Mesenchymal stem cell (in vitro differentiated cells and primary cell): Measurements from ENCODE around the gene CCL5.

Experiments
- DNase-seq: peaks from one replicate; pipeline ENCODE4 v3.0.0-alpha.2; 2013
- H2AFZ ChIP-seq: one replicate; pipeline ENCODE4 v1.6.1; 2013; ENCODE audit warnings: low read depth, mild to moderate bottlenecking, control low read depth, inconsistent platforms, low read length, moderate library complexity
- H2AK5ac ChIP-seq: 2 replicates; pipeline ENCODE4 v1.6.1; 2013; ENCODE audit warnings: low read length, moderate library complexity, mild to moderate bottlenecking, inconsistent platforms; ENCODE audit not compliant: severe bottlenecking
- H2BK120ac ChIP-seq: one replicate; pipeline ENCODE4 v1.6.1; 2013; ENCODE audit warnings: low read depth, mild to moderate bottlenecking, inconsistent platforms, low read length, moderate library complexity
- H2BK12ac ChIP-seq, 2 experiments: one replicate each; pipeline ENCODE4 v1.6.1; 2013; ENCODE audit warnings: inconsistent platforms in 2 of 2, low read length in 2 of 2, mild to moderate bottlenecking in 2 of 2, moderate library complexity in 2 of 2, control low read depth in 1 of 2
- H2BK15ac ChIP-seq: one replicate; pipeline ENCODE4 v1.6.1; 2013; ENCODE audit warnings: mild to moderate bottlenecking, low read depth, inconsistent platforms; ENCODE audit not compliant: poor library complexity, severe bottlenecking
- H2BK5ac ChIP-seq: 2 replicates; pipeline ENCODE4 v1.6.1; 2013; ENCODE audit warnings: low read depth, mild to moderate bottlenecking, low read length, control low read depth, inconsistent platforms; ENCODE audit not compliant: poor library complexity, severe bottlenecking
- H3K14ac ChIP-seq, 2 experiments: one replicate each; pipeline ENCODE4 v1.6.1; 2013; ENCODE audit warnings: inconsistent platforms in 2 of 2, low read length in 2 of 2, control low read depth in 1 of 2, mild to moderate bottlenecking in 1 of 2, moderate library complexity in 1 of 2
- H3K18ac ChIP-seq, 2 experiments: one replicate each; pipeline ENCODE4 v1.6.1; 2013; ENCODE audit warnings: inconsistent platforms in 2 of 2, low read length in 2 of 2, control low read depth in 1 of 2, low read depth in 1 of 2, mild to moderate bottlenecking in 1 of 2
- H3K23ac ChIP-seq, 2 experiments: one replicate each; pipeline ENCODE4 v1.6.1; 2013; ENCODE audit warnings: inconsistent platforms in 2 of 2, low read length in 2 of 2, mild to moderate bottlenecking in 2 of 2, moderate library complexity in 2 of 2, control low read depth in 1 of 2
- H3K27ac ChIP-seq: 2 replicates; pipeline ENCODE4 v1.5.1; 2013; ENCODE audit warnings: mild to moderate bottlenecking, moderate library complexity, low read length, control low read depth, inconsistent platforms; ENCODE audit not compliant: poor library complexity, severe bottlenecking
- H3K27me3 ChIP-seq, 2 experiments: 2 replicates each; pipeline versions ENCODE4 v1.6.1 to v1.7.0; 2013; ENCODE audit warnings: low read length in 2 of 2, mild to moderate bottlenecking in 2 of 2, moderate library complexity in 2 of 2, control low read depth in 1 of 2, inconsistent platforms in 1 of 2; ENCODE audit not compliant: control insufficient read depth in 1 of 2, insufficient read depth in 1 of 2
- H3K36me3 ChIP-seq, 2 experiments: 2 replicates each; pipeline versions ENCODE4 v1.6.1 to v1.7.0; 2013; ENCODE audit warnings: low read length in 2 of 2, control low read depth in 1 of 2, inconsistent platforms in 1 of 2, low read depth in 1 of 2, mild to moderate bottlenecking in 1 of 2; ENCODE audit not compliant: insufficient read depth in 2 of 2, control insufficient read depth in 1 of 2
- H3K4ac ChIP-seq, 2 experiments: one replicate each; pipeline ENCODE4 v1.6.1; 2013; ENCODE audit warnings: inconsistent platforms in 2 of 2, low read length in 2 of 2, mild to moderate bottlenecking in 2 of 2, moderate library complexity in 2 of 2, control low read depth in 1 of 2, low read depth in 1 of 2
- H3K4me1 ChIP-seq: 2 replicates; pipeline ENCODE4 v1.6.1; 2013; ENCODE audit warnings: low read depth, low read length, control low read depth; ENCODE audit not compliant: control insufficient read depth, insufficient read depth
- H3K4me2 ChIP-seq: 2 replicates; pipeline ENCODE4 v1.6.1; 2013; ENCODE audit warnings: low read length, mild to moderate bottlenecking, inconsistent platforms; ENCODE audit not compliant: poor library complexity, severe bottlenecking
- H3K4me3 ChIP-seq, 2 experiments: 2 replicates each; pipeline versions ENCODE4 v1.5.1 to v1.7.0; 2013; ENCODE audit warnings: low read length in 2 of 2, mild to moderate bottlenecking in 2 of 2, control low read depth in 1 of 2, low read depth in 1 of 2; ENCODE audit not compliant: insufficient read depth in 1 of 2
- H3K79me1 ChIP-seq: replicated peaks from 2 replicates; pipeline ENCODE4 v1.6.1; 2013; ENCODE audit warnings: mild to moderate bottlenecking, control low read depth, low read length, inconsistent platforms; ENCODE audit not compliant: poor library complexity, severe bottlenecking
- H3K9ac ChIP-seq: 2 replicates; pipeline ENCODE4 v1.7.0; 2013; ENCODE audit warnings: mild to moderate bottlenecking, low read length, moderate library complexity
- H3K9me3 ChIP-seq: 2 replicates; pipeline ENCODE4 v1.7.0; 2013; ENCODE audit warnings: mild to moderate bottlenecking, low read length; ENCODE audit not compliant: control insufficient read depth
- H4K8ac ChIP-seq: one replicate; pipeline ENCODE4 v1.6.1; 2013; ENCODE audit warnings: inconsistent platforms, mild to moderate bottlenecking, low read length, moderate library complexity
- H4K91ac ChIP-seq: one replicate; pipeline ENCODE4 v1.6.1; 2013; ENCODE audit warnings: mild to moderate bottlenecking, low read length, inconsistent platforms
- WGBS: methylation state at CpG from one replicate; pipeline ENCODE4 v1.1.7; 2013; ENCODE audit warnings: mixed read lengths; 5-methylcytosine and 5-hydroxymethylcytosine counted together

Gene CCL5

DNA sequence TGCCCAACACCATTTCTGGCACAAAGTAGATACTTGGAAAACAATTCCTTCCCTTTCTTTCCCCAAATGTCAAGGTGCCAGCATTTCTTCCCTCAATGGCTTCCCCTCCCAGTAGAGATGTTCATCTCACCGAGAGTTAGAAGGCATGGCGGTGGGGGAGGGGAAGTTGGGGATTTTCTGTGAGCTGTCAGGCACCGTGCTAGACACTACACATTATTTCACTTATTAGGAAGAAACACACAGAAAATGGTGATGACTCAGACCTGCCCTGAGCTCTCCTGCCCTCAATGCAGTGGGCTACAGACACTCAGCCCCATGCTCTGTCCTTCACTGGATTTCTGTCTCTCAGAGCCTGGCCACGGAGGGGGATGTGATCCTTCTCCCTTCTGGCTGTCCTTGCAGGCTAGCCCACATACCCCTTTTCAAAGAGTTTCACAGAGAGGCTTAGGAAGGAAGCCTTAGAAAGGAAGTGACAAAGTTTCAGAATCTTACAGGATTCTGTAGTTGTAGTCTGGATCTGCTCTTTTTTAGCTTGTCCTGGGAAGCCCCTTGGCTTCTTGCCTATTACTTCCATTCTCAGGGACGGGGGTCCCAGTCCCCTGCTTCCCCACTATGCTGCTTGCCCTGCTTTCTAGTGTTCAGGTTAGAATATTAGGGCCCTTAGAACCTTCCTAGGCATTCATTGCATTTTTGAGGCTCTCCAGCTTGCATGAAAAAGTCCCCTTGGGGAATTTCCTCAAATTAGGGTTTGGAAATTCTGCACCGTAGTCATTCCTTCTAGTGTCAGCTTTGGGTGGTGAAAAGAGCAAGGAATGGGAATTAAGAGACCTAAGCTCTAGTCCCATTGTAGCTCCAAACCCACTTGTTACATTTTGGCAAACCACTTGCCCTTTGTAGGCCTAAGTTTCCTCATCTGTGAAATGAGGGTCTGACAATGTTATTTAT is 12.2 kb upstream of the CCL5 start:
- Histone ChIP-seq H2AFZ (no peak overlapping the region), H3K4ac (no peak overlapping the region), H2BK120ac (no peak overlapping the region), H2BK15ac (no peak overlapping the region), H3K27ac (no peak overlapping the region), H3K79me1 (no peaks in the 10 kb centered on the region), H4K8ac (no peak overlapping the region), H3K4me2 (no peak overlapping the region), H3K23ac (no peak overlapping the region), H2BK12ac (no peak overlapping the region), H3K36me3 (no peaks in the 10 kb centered on the region), H3K9me3 (no peaks in the 10 kb centered on the region), H3K18ac (no peak overlapping the region), H3K4me3 (no peak overlapping the region), H3K9ac (no peak overlapping the region), H3K14ac (peak overlapping the region in 1 of 2 experiments; percentile 77), H2BK5ac (no peak overlapping the region), H2AK5ac (no peak overlapping the region), H3K4me1 (peaks cover 2% of the 10 kb centered on the region), H4K91ac (no peak overlapping the region), H3K27me3 (no peaks in the 10 kb centered on the region)
- 50% methylated on average over 5 of the region's 6 CpGs for WGBS
- DNase-seq = peak; percentile 6

DNA sequence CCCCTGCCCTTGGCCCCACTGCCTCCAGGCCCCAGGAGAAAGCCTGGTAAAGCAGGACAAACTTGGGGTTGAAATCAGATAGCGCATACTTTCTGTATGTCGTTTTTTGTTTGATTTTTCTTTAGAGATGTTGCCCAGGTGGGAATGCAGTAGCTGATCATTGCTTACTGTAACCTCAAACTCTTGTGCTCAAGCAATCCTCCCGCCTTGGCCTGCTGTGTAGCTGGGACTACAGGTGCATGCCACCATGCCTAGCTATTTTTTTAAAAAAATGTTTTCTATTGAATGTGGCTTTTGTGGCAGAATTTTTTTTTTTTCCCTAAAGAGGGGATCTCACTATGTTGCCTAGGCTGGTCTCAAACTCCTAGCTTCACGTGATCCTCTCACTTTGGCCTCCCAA is 11.1 kb upstream of the CCL5 start:
- H2BK12ac ChIP-seq = no peak overlapping the region
- no peak overlapping the region for H2BK15ac ChIP-seq
- peaks cover 2% of the 10 kb centered on the region for H3K4me1 ChIP-seq
- no peak overlapping the region for H2BK120ac ChIP-seq
- H3K79me1 ChIP-seq = no peaks in the 10 kb centered on the region
- H3K27me3 ChIP-seq = no peaks in the 10 kb centered on the region
- H3K23ac ChIP-seq = no peak overlapping the region
- H3K9ac ChIP-seq = no peak overlapping the region
- H3K4me3 ChIP-seq = no peak overlapping the region
- WGBS = 87% methylated on average over 4 of the region's 4 CpGs
- no peak overlapping the region for H2BK5ac ChIP-seq
- no peak overlapping the region for H2AFZ ChIP-seq
- H3K27ac ChIP-seq = no peak overlapping the region
- no peak overlapping the region for H4K8ac ChIP-seq
- no peak overlapping the region for H3K4ac ChIP-seq
- DNase-seq = no peak
- no peak overlapping the region for H3K14ac ChIP-seq
- H3K36me3 ChIP-seq = no peaks in the 10 kb centered on the region
- H3K18ac ChIP-seq = no peak overlapping the region
- no peaks in the 10 kb centered on the region for H3K9me3 ChIP-seq
- no peak overlapping the region for H2AK5ac ChIP-seq
- H4K91ac ChIP-seq = no peak overlapping the region
- no peak overlapping the region for H3K4me2 ChIP-seq

GRCh38 chr17:35890774-35891155 is 10.6 kb upstream of the CCL5 start:
- no peak overlapping the region for H4K8ac ChIP-seq
- no peak overlapping the region for H3K4me2 ChIP-seq
- no peak overlapping the region for H2BK12ac ChIP-seq
- no peak overlapping the region for H2BK120ac ChIP-seq
- H3K18ac ChIP-seq = no peak overlapping the region
- 80% methylated on average over 4 of the region's 4 CpGs for WGBS
- no peak for DNase-seq
- no peak overlapping the region for H2BK5ac ChIP-seq
- H3K4me1 ChIP-seq = peaks cover 2% of the 10 kb centered on the region
- H3K36me3 ChIP-seq = no peaks in the 10 kb centered on the region
- H3K4ac ChIP-seq = no peak overlapping the region
- no peak overlapping the region for H3K14ac ChIP-seq
- H3K27ac ChIP-seq = no peak overlapping the region
- no peak overlapping the region for H3K23ac ChIP-seq
- H3K4me3 ChIP-seq = no peak overlapping the region
- H4K91ac ChIP-seq = no peak overlapping the region
- no peaks in the 10 kb centered on the region for H3K79me1 ChIP-seq
- no peak overlapping the region for H2AFZ ChIP-seq
- H3K9ac ChIP-seq = no peak overlapping the region
- H2AK5ac ChIP-seq = no peak overlapping the region
- no peaks in the 10 kb centered on the region for H3K27me3 ChIP-seq
- H3K9me3 ChIP-seq = no peaks in the 10 kb centered on the region
- no peak overlapping the region for H2BK15ac ChIP-seq

- WGBS = 80% methylated on average over 2 of the region's 2 CpGs
- Histone ChIP-seq H3K23ac (no peak overlapping the region), H2BK120ac (no peak overlapping the region)
These were observed 9.9 kb upstream of the CCL5 start for GRCh38 chr17:35889818-35890773.

More at GRCh38 chr17:35889818-35890773, 9.9 kb upstream of the CCL5 start:
- Histone ChIP-seq H3K14ac (no peak overlapping the region), H3K4ac (no peak overlapping the region), H2BK5ac (no peak overlapping the region), H3K18ac (no peak overlapping the region), H4K91ac (no peak overlapping the region), H3K9me3 (no peaks in the 10 kb centered on the region), H3K27me3 (no peaks in the 10 kb centered on the region), H3K36me3 (no peaks in the 10 kb centered on the region), H4K8ac (peak overlapping the region; percentile 16), H3K4me2 (no peak overlapping the region), H2AK5ac (no peak overlapping the region), H2AFZ (peak overlapping the region; percentile 48), H3K79me1 (no peaks in the 10 kb centered on the region), H3K4me3 (peak overlapping the region in 1 of 2 experiments; percentile 7), H3K4me1 (peaks cover 2% of the 10 kb centered on the region), H2BK15ac (no peak overlapping the region), H3K9ac (peak overlapping the region; percentile 67), H2BK12ac (no peak overlapping the region), H3K27ac (no peak overlapping the region)
- DNase-seq = peak; percentile 72
